Measurements from ENCODE around the gene ZFP30.

Gene ZFP30

DNA sequence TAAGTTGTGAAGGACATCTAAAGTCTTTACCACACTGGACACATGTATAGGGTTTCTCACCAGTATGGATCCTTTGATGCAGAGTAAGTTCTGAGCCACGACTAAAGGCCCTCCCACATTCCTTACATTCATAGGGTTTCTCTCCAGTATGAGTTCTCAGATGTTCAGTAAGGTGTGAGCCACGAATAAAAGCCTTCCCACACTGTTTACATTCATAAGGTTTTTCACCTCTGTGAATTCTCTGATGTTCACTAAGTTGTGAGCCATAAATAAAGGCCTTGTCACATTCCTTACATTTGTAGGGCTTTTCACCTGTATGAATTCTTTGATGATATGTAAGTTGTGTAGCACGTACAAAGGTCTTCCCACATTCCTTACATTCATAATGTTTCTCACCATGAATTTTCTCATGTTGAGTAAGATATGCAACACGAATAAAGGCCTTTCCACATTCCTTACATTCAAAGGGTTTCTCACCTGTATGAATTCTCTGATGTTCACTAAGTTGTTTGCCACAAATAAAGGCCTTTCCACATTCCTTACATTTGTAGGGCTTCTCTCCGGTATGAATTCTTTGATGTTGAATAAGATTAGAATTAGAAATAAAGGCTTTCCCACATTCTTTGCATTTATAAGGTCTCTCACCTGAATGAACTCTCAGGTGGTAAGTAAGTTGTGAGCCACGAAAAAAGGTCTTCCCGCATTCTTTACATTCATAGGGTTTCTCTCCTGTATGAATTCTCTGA, 90.5 kb downstream of the ZFP30 start:
- DNase-seq (ENCODE audit: low read depth) = no peak
